Ishikawa (cell line): Measurements from ENCODE around the gene APLF.

ENCODE experiments used
- CEBPB ChIP-seq: IDR thresholded peaks from 2 replicates; pipeline ENCODE4 v1.6.1; 2012
- CREB1 ChIP-seq: IDR thresholded peaks from 2 replicates; pipeline ENCODE4 v1.6.1; 2012; ENCODE audit warnings: low read depth
- EGR1 ChIP-seq: IDR thresholded peaks from 2 replicates; pipeline ENCODE4 v1.6.1; 2012
- EP300 ChIP-seq: IDR thresholded peaks from 2 replicates; pipeline ENCODE4 v1.6.1; 2012; ENCODE audit warnings: borderline replicate concordance
- FOXM1 ChIP-seq: IDR thresholded peaks from 2 replicates; pipeline ENCODE4 v1.6.1; 2012; ENCODE audit warnings: low read depth, borderline replicate concordance
- MAX ChIP-seq: IDR thresholded peaks from 2 replicates; pipeline ENCODE4 v1.6.1; 2012
- NFIC ChIP-seq: IDR thresholded peaks from 2 replicates; pipeline ENCODE4 v1.6.1; 2012
- RAD21 ChIP-seq: IDR thresholded peaks from 2 replicates; pipeline ENCODE4 v1.6.1; 2012; ENCODE audit warnings: low read depth
- REST ChIP-seq: IDR thresholded peaks from 2 replicates; pipeline ENCODE4 v1.6.1; 2012; ENCODE audit warnings: low read depth, mild to moderate bottlenecking
- TAF1 ChIP-seq: IDR thresholded peaks from 2 replicates; pipeline ENCODE4 v1.6.1; 2012; ENCODE audit warnings: low read depth, mild to moderate bottlenecking
- TCF12 ChIP-seq: IDR thresholded peaks from 2 replicates; pipeline ENCODE4 v1.6.1; 2012; ENCODE audit warnings: low read depth
- TEAD4 ChIP-seq: IDR thresholded peaks from 2 replicates; pipeline ENCODE4 v1.6.1; 2012
- USF1 ChIP-seq: IDR thresholded peaks from 2 replicates; pipeline ENCODE4 v1.6.1; 2012
- YY1 ChIP-seq: IDR thresholded peaks from 2 replicates; pipeline ENCODE4 v1.6.1; 2012; ENCODE audit warnings: low read depth
- ZBTB7A ChIP-seq: IDR thresholded peaks from 2 replicates; pipeline ENCODE4 v1.6.1; 2012; ENCODE audit warnings: low read depth

The APLF gene

GRCh38 chr2:68432696-68433658 lies 34.4 kb upstream of the APLF start:
- no peak for TF ChIP-seq TEAD4
- no peak for TF ChIP-seq REST
- no peak for TF ChIP-seq YY1
- no peak for TF ChIP-seq NFIC
- no peak for TF ChIP-seq USF1
- no peak for TF ChIP-seq CREB1
- TF ChIP-seq TAF1: no peak
- TF ChIP-seq TCF12: no peak
- TF ChIP-seq ZBTB7A: no peak
- no peak for TF ChIP-seq EGR1

- TF ChIP-seq EGR1 (no peak), YY1 (no peak), EP300 (no peak), RAD21 (no peak), TEAD4 (no peak), TCF12 (no peak), REST (no peak), USF1 (no peak), CREB1 (no peak), MAX (no peak), NFIC (no peak), FOXM1 (no peak), ZBTB7A (no peak)
Measured at GRCh38 chr2:68434981-68435380, 32.4 kb upstream of the APLF start.

GRCh38 chr2:68435615-68436014 lies 31.8 kb upstream of the APLF start:
- TF ChIP-seq FOXM1 (no peak), TEAD4 (no peak), MAX (no peak), YY1 (no peak), RAD21 (no peak), EGR1 (no peak), CREB1 (no peak), ZBTB7A (no peak), USF1 (no peak)

GRCh38 chr2:68436270-68436669 lies 31.1 kb upstream of the APLF start:
- no peak for TF ChIP-seq EP300

- TF ChIP-seq EGR1 (no peak), NFIC (no peak), CEBPB (no peak), RAD21 (no peak), TEAD4 (no peak), FOXM1 (no peak), USF1 (no peak), EP300 (no peak), TAF1 (no peak), MAX (no peak), REST (no peak), YY1 (no peak), TCF12 (no peak)
Measured at GRCh38 chr2:68438455-68439303, 28.7 kb upstream of the APLF start.
